B cell (primary cell): ENCODE results near the gene ADSS2. TPM values are rescaled to one million over a fixed set of nuclear protein-coding genes. Genes with fewer than 3 reads are reported as not detected.

ENCODE experiments used
- ATAC-seq: fragments of 200-7000 bp; cut with Tn5 transposase; one replicate; pipeline ENCODE4 v1.10.0; 2021; ENCODE audit warnings: low read depth, mild to moderate bottlenecking, moderate number of reproducible peaks, moderate library complexity
- CTCF ChIA-PET: fragments of 350-600 bp; sonication (Branson Sonifier 250); formaldehyde crosslinking; loops from one replicate; lab custom pipeline; 2021; ENCODE audit warnings: antibody characterized with exemption, inconsistent platforms; lab: Charles Lee
- POLR2A ChIA-PET: fragments of 350-600 bp; sonication (Branson Sonifier 250); formaldehyde crosslinking; loops from one replicate; lab custom pipeline; 2021; ENCODE audit warnings: antibody characterized with exemption; lab: Charles Lee
- DNase-seq: peaks from one replicate; pipeline ENCODE4 v3.0.0; 2013
- H2AFZ ChIP-seq: 2 replicates; pipeline ENCODE4 v1.6.1; 2012; ENCODE audit warnings: mild to moderate bottlenecking, low read depth, low read length; ENCODE audit not compliant: insufficient read depth, poor library complexity, severe bottlenecking
- H3K27ac ChIP-seq, 2 donors: 1 replicate in 1 of 2; 2 replicates in 1 of 2; pipeline ENCODE4 v1.5.1; 2012 to 2013; ENCODE audit warnings: low read length in 2 of 2, mild to moderate bottlenecking in 2 of 2, moderate library complexity in 1 of 2
- H3K27me3 ChIP-seq, 4 experiments: fragments of 200-600 bp in 1 of 4; sonication (generic) in 1 of 4; replicated peaks in 1 of 4; 1 replicate in 2 of 4; 2 replicates in 2 of 4; pipeline versions ENCODE4 v1.6.1 to v1.7.0; 2013 to 2016; ENCODE audit warnings: low read length in 3 of 4, mild to moderate bottlenecking in 2 of 4, mixed read lengths in 1 of 4, moderate library complexity in 1 of 4; ENCODE audit not compliant: insufficient read depth in 4 of 4, control insufficient read depth in 3 of 4; ENCODE audit errors: control extremely low read depth in 1 of 4
- H3K36me3 ChIP-seq, 2 experiments: replicated peaks in 1 of 2; 1 replicate in 1 of 2; 2 replicates in 1 of 2; pipeline versions ENCODE4 v1.6.1 to v1.7.1; 2013; ENCODE audit warnings: low read length in 1 of 2; ENCODE audit not compliant: insufficient read depth in 2 of 2, control insufficient read depth in 1 of 2; ENCODE audit errors: control extremely low read depth in 1 of 2, extremely low read depth in 1 of 2
- H3K4me1 ChIP-seq, 2 donors: fragments of 200-600 bp in 1 of 2; sonication (generic) in 1 of 2; 1 replicate in 1 of 2; 2 replicates in 1 of 2; pipeline versions ENCODE4 v1.5.1 to v1.6.1; 2013 to 2017; ENCODE audit warnings: low read length in 2 of 2; ENCODE audit not compliant: control insufficient read depth in 2 of 2, insufficient read depth in 2 of 2
- H3K4me2 ChIP-seq: replicated peaks from 2 replicates; pipeline ENCODE3; 2012; ENCODE audit warnings: mild to moderate bottlenecking, low read depth, low read length; ENCODE audit not compliant: poor library complexity, severe bottlenecking
- H3K4me3 ChIP-seq, 5 experiments: fragments of 200-600 bp in 1 of 5; sonication (generic) in 1 of 5; 1 replicate in 3 of 5; 2 replicates in 2 of 5; pipeline versions ENCODE4 v1.5.1 to v1.7.0; 2011 to 2016; ENCODE audit warnings: low read length in 4 of 5, mild to moderate bottlenecking in 4 of 5, low read depth in 2 of 5, control low read depth in 1 of 5, moderate library complexity in 1 of 5; ENCODE audit not compliant: insufficient read depth in 1 of 5; ENCODE audit errors: control extremely low read depth in 1 of 5, extremely low read depth in 1 of 5
- H3K79me2 ChIP-seq: fragments of 200-600 bp; sonication (generic); one replicate; pipeline ENCODE4 v1.6.0; 2016; ENCODE audit warnings: low read length; ENCODE audit not compliant: control insufficient read depth, insufficient read depth
- H3K9ac ChIP-seq: fragments of 200-600 bp; sonication (generic); 2 replicates; pipeline ENCODE4 v1.6.1; 2017; ENCODE audit warnings: mild to moderate bottlenecking, low read length, moderate library complexity
- H3K9me3 ChIP-seq, 3 donors: one replicate each; pipeline versions ENCODE4 v1.6.1 to v1.7.1; 2013; ENCODE audit warnings: low read length in 2 of 3; ENCODE audit not compliant: control insufficient read depth in 2 of 3, insufficient read depth in 1 of 3; ENCODE audit errors: control extremely low read depth in 1 of 3
- H4K20me1 ChIP-seq: 2 replicates; pipeline ENCODE4 v1.6.0; 2012; ENCODE audit warnings: mild to moderate bottlenecking, low read length; ENCODE audit not compliant: insufficient read depth, control insufficient read depth, poor library complexity, severe bottlenecking
- H3K27ac Mint-ChIP-seq: one replicate; pipeline ENCODE4 v1.8.0; 2021; ENCODE audit warnings: mixed read lengths
- H3K27me3 Mint-ChIP-seq: one replicate; pipeline ENCODE4 v1.8.0; 2021; ENCODE audit warnings: mixed read lengths
- H3K4me1 Mint-ChIP-seq: one replicate; pipeline ENCODE4 v1.8.0; 2021; ENCODE audit warnings: mixed read lengths
- H3K4me3 Mint-ChIP-seq: one replicate; pipeline ENCODE4 v1.8.0; 2021; ENCODE audit warnings: mixed read lengths
- H3K9me3 Mint-ChIP-seq: one replicate; pipeline ENCODE4 v1.8.0; 2022; ENCODE audit warnings: mixed read lengths; ENCODE audit not compliant: insufficient read depth
- CTCF ChIP-seq: fragments of 200-600 bp; IDR thresholded peaks from one replicate; pipeline ENCODE4 v1.8.0; 2022; ENCODE audit warnings: antibody characterized with exemption, mild to moderate bottlenecking
- EZH2 ChIP-seq: IDR thresholded peaks from 2 replicates; pipeline ENCODE4 v1.6.1; 2012; ENCODE audit warnings: borderline replicate concordance, low read depth, mild to moderate bottlenecking, moderate library complexity, low read length; ENCODE audit not compliant: insufficient read depth, poor library complexity, severe bottlenecking
- WGBS: methylation state at CpG from one replicate; pipeline ENCODE4 v1.1.5; 2013; ENCODE audit warnings: missing lambda C conversion rate; ENCODE audit not compliant: insufficient coverage; 5-methylcytosine and 5-hydroxymethylcytosine counted together
- intact Hi-C: fragments of 100-400 bp; cut with micrococcal nuclease; formaldehyde crosslinking; loops from one replicate; pipeline ENCODE4 v1.10.0; 2022
- polyA plus RNA-seq: library from polyadenylated mRNA; depleted of rRNA; stranded (reverse); fragments of >200 nt; gene quantifications from 2 replicates; pipeline ENCODE4 v1.2.3, GENCODE V29; 2012
- total RNA-seq, 2 donors: library from RNA; stranded (reverse); fragments of 120-200 nt in 1 of 2; gene quantifications; 1 replicate in 1 of 2; 2 replicates in 1 of 2; pipeline versions ENCODE4 v1.2.3 to v1.2.4, GENCODE V29; 2013 to 2022

The ADSS2 gene
- total and polyA plus RNA-seq, 2 donors (not counting 1 experiment from before 2014, with no cell fraction given) = 13.0 to 48.4 TPM

DNA sequence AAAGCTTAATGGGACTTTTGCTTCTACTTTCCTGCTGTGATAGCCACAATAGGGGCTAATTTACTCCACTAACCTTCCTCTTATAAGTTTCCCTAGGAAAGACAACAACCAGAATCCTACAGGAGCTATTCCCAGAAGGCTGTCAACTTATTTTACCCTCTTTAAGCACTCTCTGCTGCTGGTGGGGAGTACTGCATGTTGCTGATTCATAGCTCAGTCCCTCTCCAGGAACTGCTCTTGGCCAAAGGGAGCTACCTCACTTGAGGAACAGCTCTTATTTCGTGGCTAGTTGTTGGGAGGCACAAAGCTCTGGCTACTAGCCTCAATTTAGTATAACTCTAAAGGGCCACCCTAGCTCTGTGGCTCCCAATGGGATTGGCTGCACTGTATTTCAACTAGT lies 37.2 kb downstream of the ADSS2 start:
- CTCF ChIA-PET = no interaction called here
- Mint-ChIP-seq H3K27ac (no peak overlapping the region), H3K9me3 (no peaks in the 10 kb centered on the region), H3K4me3 (no peak overlapping the region), H3K4me1 (no peaks in the 10 kb centered on the region), H3K27me3 (no peaks in the 10 kb centered on the region)
- ATAC-seq (no peak), DNase-seq (no peak)
- Histone ChIP-seq H3K36me3 (peaks cover 22 to 90% of the 10 kb centered on the region in 2 experiments), H4K20me1 (no peaks in the 10 kb centered on the region), H3K4me3 (no peak overlapping the region), H3K9ac (no peak overlapping the region), H3K79me2 (no peaks in the 10 kb centered on the region), H3K4me2 (no peak overlapping the region), H3K4me1 (no peaks in the 10 kb centered on the region), H3K9me3 (no peaks in the 10 kb centered on the region), H3K27ac (no peak overlapping the region), H2AFZ (no peak overlapping the region), H3K27me3 (no peaks in the 10 kb centered on the region)
- intact Hi-C loops = no loop called here
- WGBS = no CpG with 5 or more reads among the region's 1 CpG
- TF ChIP-seq EZH2 = no peak
- no peak for TF ChIP-seq CTCF
- POLR2A ChIA-PET = no interaction called here

DNA sequence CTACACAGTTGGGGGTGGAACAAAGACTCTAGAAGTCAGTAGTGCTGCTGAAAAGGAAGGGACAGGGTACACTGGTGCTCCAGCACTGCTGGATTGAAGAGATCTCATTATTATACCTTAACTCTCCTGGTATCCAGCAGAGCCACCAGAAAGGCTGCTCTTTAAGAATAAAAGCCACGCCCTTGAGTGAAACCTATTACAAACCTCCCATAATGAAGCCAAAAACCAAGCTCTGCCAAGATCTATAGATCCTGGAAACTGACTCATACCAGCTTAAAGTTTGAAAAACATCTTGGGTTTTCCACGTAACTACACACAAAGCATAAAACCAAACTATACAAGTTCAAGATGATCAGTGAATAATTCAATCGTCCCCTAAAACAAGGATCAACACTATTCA lies 38.0 kb downstream of the ADSS2 start:
- H2AFZ ChIP-seq = no peak overlapping the region
- ChIA-PET CTCF (no interaction called here), POLR2A (no interaction called here)
- Mint-ChIP-seq H3K4me3 (no peak overlapping the region), H3K27ac (no peak overlapping the region), H3K27me3 (no peaks in the 10 kb centered on the region), H3K9me3 (no peaks in the 10 kb centered on the region), H3K4me1 (no peaks in the 10 kb centered on the region)
- no peak overlapping the region for H3K4me2 ChIP-seq
- TF ChIP-seq EZH2 (no peak), CTCF (no peak)
- H3K36me3 ChIP-seq = peaks cover 22 to 90% of the 10 kb centered on the region in 2 experiments
- ATAC-seq (no peak), DNase-seq (no peak)
- H3K4me1 ChIP-seq = no peaks in the 10 kb centered on the region
- H3K4me3 ChIP-seq = no peak overlapping the region
- 100% methylated on average over 3 of the region's 3 CpGs for WGBS
- H3K9ac ChIP-seq = no peak overlapping the region
- no peaks in the 10 kb centered on the region for H4K20me1 ChIP-seq
- intact Hi-C loops = no loop called here
- H3K9me3 ChIP-seq = no peaks in the 10 kb centered on the region
- no peaks in the 10 kb centered on the region for H3K79me2 ChIP-seq
- H3K27me3 ChIP-seq = no peaks in the 10 kb centered on the region
- H3K27ac ChIP-seq = no peak overlapping the region
